GM12878 (cell line): Measurements from ENCODE around the gene TAPBP. TPM values are rescaled to one million over a fixed set of nuclear protein-coding genes. Genes with fewer than 3 reads are reported as not detected.
"Not testable (repeated sequence)": the region's sequence is repeated elsewhere in the genome, so short reads cannot be mapped to it uniquely, and the experiment has no call there.

Experiments
- ATAC-seq: fragments of 200-7000 bp; cut with Tn5 transposase; 3 replicates; pipeline ENCODE4 v1.9.1; 2020; ENCODE audit warnings: mild to moderate bottlenecking, moderate library complexity
- BruUV-seq: library from RNA; stranded (reverse); fragments of 400-500 nt; replicated peaks from 2 replicates; lab custom pipeline; 2021; lab: Mats Ljungman, UMichigan
- CTCF ChIA-PET: fragments of 300-600 bp; sonication (Branson Sonifier 250); formaldehyde crosslinking; extraction: SDS; loops from one replicate; lab custom pipeline; 2021; ENCODE audit warnings: inconsistent platforms; lab: Yijun Ruan, JAX
- POLR2A ChIA-PET: fragments of 350-600 bp; formaldehyde crosslinking; extraction: SDS; loops from one replicate; lab custom pipeline; 2021; ENCODE audit warnings: inconsistent platforms; lab: Charles Lee
- RAD21 ChIA-PET: fragments of 300-600 bp; sonication (Branson Sonifier 250); formaldehyde crosslinking; loops from one replicate; lab custom pipeline; 2023; ENCODE audit warnings: antibody characterized with exemption; ENCODE audit not compliant: unreplicated experiment; lab: Charles Lee
- SMC1A ChIA-PET: fragments of 300-600 bp; sonication (Branson Sonifier 250); formaldehyde crosslinking; loops from one replicate; lab custom pipeline; 2023; ENCODE audit not compliant: unreplicated experiment, uncharacterized antibody; lab: Charles Lee
- DNase-seq: peaks from one replicate; pipeline ENCODE4 v3.0.0-alpha.2; 2011; ENCODE audit warnings: low read depth, low spot score
- FAIRE-seq: peaks from 3 replicates; lab custom pipeline; 2011; peaks lifted over from hg19 to GRCh38; lab: Jason Lieb, UNC
- H2AFZ ChIP-seq: 2 replicates; pipeline ENCODE4 v1.6.0; 2011; ENCODE audit warnings: low read depth, low read length, control low read depth; ENCODE audit not compliant: control insufficient read depth
- H3K27ac ChIP-seq: 2 replicates; pipeline ENCODE4 v1.5.1; 2011; ENCODE audit warnings: control low read depth; ENCODE audit not compliant: control insufficient read depth, insufficient read depth
- H3K27me3 ChIP-seq, 2 experiments: replicated peaks in 1 of 2; 2 replicates each; pipeline versions ENCODE4 v1.6.0 to v1.6.1; 2011; ENCODE audit warnings: low read length in 1 of 2; ENCODE audit not compliant: control insufficient read depth in 2 of 2, insufficient read depth in 2 of 2
- H3K36me3 ChIP-seq, 2 experiments: 2 replicates each; pipeline ENCODE4 v1.5.1; 2011; ENCODE audit warnings: low read length in 1 of 2; ENCODE audit not compliant: control insufficient read depth in 2 of 2, insufficient read depth in 2 of 2
- H3K4me1 ChIP-seq: 2 replicates; pipeline ENCODE4 v1.6.1; 2011; ENCODE audit warnings: mild to moderate bottlenecking, low read length, moderate library complexity, mixed read lengths; ENCODE audit not compliant: control insufficient read depth, insufficient read depth
- H3K4me2 ChIP-seq: 2 replicates; pipeline ENCODE4 v1.6.0; 2011; ENCODE audit warnings: control low read depth; ENCODE audit not compliant: control insufficient read depth, insufficient read depth
- H3K4me3 ChIP-seq: fragments of 200-600 bp; sonication (generic); 2 replicates; pipeline ENCODE4 v1.5.1; 2016
- H3K79me2 ChIP-seq: 2 replicates; pipeline ENCODE4 v1.6.0; 2011; ENCODE audit warnings: low read length; ENCODE audit not compliant: control insufficient read depth, insufficient read depth
- H3K9ac ChIP-seq: 2 replicates; pipeline ENCODE4 v1.8.0; 2011; ENCODE audit warnings: low read length, control low read depth, mixed read lengths; ENCODE audit not compliant: control insufficient read depth, insufficient read depth
- H3K9me3 ChIP-seq: replicated peaks from 3 replicates; pipeline ENCODE4 v1.5.1; 2011; ENCODE audit warnings: mild to moderate bottlenecking, low read length; ENCODE audit not compliant: control insufficient read depth, insufficient read depth
- H4K20me1 ChIP-seq: 2 replicates; pipeline ENCODE4 v1.6.0; 2011; ENCODE audit not compliant: control insufficient read depth, insufficient read depth
- CHD2 ChIP-seq: IDR thresholded peaks from 2 replicates; pipeline ENCODE4 v1.6.1; 2011; ENCODE audit warnings: low read depth, low read length, improper control_type of control experiment, borderline replicate concordance
- DPF2 ChIP-seq: fragments of 450-650 bp; IDR thresholded peaks from 2 replicates; pipeline ENCODE4 v1.6.1; 2017; ENCODE audit warnings: mild to moderate bottlenecking
- GABPA ChIP-seq: IDR thresholded peaks from 2 replicates; pipeline ENCODE4 v1.6.1; 2014; ENCODE audit warnings: antibody characterized with exemption, low read depth, mild to moderate bottlenecking, inconsistent platforms
- HCFC1 ChIP-seq: fragments of 150-350 bp; IDR thresholded peaks from 2 replicates; pipeline ENCODE4 v1.6.1; 2014; ENCODE audit warnings: low read length
- HDAC6 ChIP-seq: fragments of 200-600 bp; sonication (generic); IDR thresholded peaks from one replicate; pipeline ENCODE4 v1.8.0; 2017; ENCODE audit warnings: antibody characterized with exemption; ENCODE audit not compliant: unreplicated experiment
- IKZF1 ChIP-seq: fragments of 450-650 bp; conservative IDR thresholded peaks from 2 replicates; pipeline ENCODE4 v1.6.1; 2017; ENCODE audit warnings: antibody characterized with exemption, mild to moderate bottlenecking
- MEF2A ChIP-seq: IDR thresholded peaks from 2 replicates; pipeline ENCODE4 v1.6.1; 2011; ENCODE audit warnings: low read depth, mild to moderate bottlenecking, low read length, moderate library complexity; ENCODE audit not compliant: insufficient read depth
- MTA3 ChIP-seq: IDR thresholded peaks from 2 replicates; pipeline ENCODE4 v1.6.1; 2012; ENCODE audit warnings: low read length, inconsistent platforms, borderline replicate concordance
- NFYB ChIP-seq: IDR thresholded peaks from 2 replicates; pipeline ENCODE4 v1.6.1; 2011; ENCODE audit warnings: low read depth, mild to moderate bottlenecking, low read length, improper control_type of control experiment, moderate library complexity; ENCODE audit not compliant: insufficient read depth
- PAX5 ChIP-seq: IDR thresholded peaks from 2 replicates; pipeline ENCODE4 v1.6.1; 2011; ENCODE audit warnings: low read depth, low read length, borderline replicate concordance
- RB1 ChIP-seq: fragments of 450-650 bp; formaldehyde crosslinking; IDR thresholded peaks from 2 replicates; pipeline ENCODE4 v1.6.1; 2017; ENCODE audit warnings: mild to moderate bottlenecking, borderline replicate concordance
- RCOR1 ChIP-seq: conservative IDR thresholded peaks from 2 replicates; pipeline ENCODE4 v1.6.1; 2012; ENCODE audit warnings: low read depth, low read length, improper control_type of control experiment
- ZNF384 ChIP-seq: IDR thresholded peaks from 2 replicates; pipeline ENCODE4 v1.6.1; 2012; ENCODE audit warnings: low read depth, mild to moderate bottlenecking, low read length, improper control_type of control experiment, borderline replicate concordance
- WGBS: methylation state at CpG from one replicate; pipeline ENCODE4 v1.1.6; 2016; ENCODE audit warnings: low lambda C conversion rate; ENCODE audit not compliant: insufficient replicate concordance, insufficient coverage; ENCODE audit errors: missing lambda C conversion rate; 5-methylcytosine and 5-hydroxymethylcytosine counted together
- in situ Hi-C: fragments of 300-500 bp; cut with MboI; formaldehyde crosslinking; loops from 9 replicates; pipeline ENCODE4 v1.14.3; 2018; ENCODE audit warnings: mixed read lengths
- intact Hi-C: fragments of 100-400 bp; cut with micrococcal nuclease; formaldehyde crosslinking; loops from one replicate; pipeline ENCODE4 v1.14.2; 2022; ENCODE audit not compliant: unreplicated experiment
- polyA plus RNA-seq, 11 experiments: library from polyadenylated mRNA; depleted of rRNA in 4 of 11; unstranded in 6 of 11; stranded (reverse) in 5 of 11; fragments of >200 nt; fragmentation: Nextera tagmentation in 4 of 11; fragmentation: Illumina TruSeq in 1 of 11; extraction: Ambion mirVana in 4 of 11; extraction: Trizol in 1 of 11; gene quantifications; 1 replicate in 1 of 11; 2 replicates in 10 of 11; pipeline versions ENCODE4 v1.2.1 to v1.2.3, GENCODE V29; 2011 to 2016; ENCODE audit warnings: inconsistent platforms in 2 of 11, missing spikeins in 2 of 11, low read depth in 1 of 11
- total RNA-seq, 4 experiments: library from RNA; depleted of rRNA in 3 of 4; stranded (reverse); fragments of >200 nt in 3 of 4; fragmentation: Illumina TruSeq in 1 of 4; extraction: Trizol in 1 of 4; gene quantifications; 2 replicates each; pipeline versions ENCODE4 v1.2.1 to v1.2.3, GENCODE V29; 2013 to 2021
- TF ChIP-seq, protein P1 (sequence below): fragments of 450-650 bp; formaldehyde crosslinking; IDR thresholded peaks from 2 replicates; pipeline ENCODE4 v1.4.0; 2022; ENCODE audit warnings: mild to moderate bottlenecking, moderate library complexity
- TF ChIP-seq, protein P2 (sequence below): fragments of 450-650 bp; IDR thresholded peaks from 2 replicates; pipeline ENCODE4 v1.6.1; 2017; ENCODE audit warnings: mild to moderate bottlenecking
- TF ChIP-seq, protein P3 (sequence below): fragments of 450-650 bp; IDR thresholded peaks from 2 replicates; pipeline ENCODE4 v1.6.1; 2016; ENCODE audit warnings: mild to moderate bottlenecking

Gene TAPBP
- total and polyA plus RNA-seq, 10 of the 15 experiments (the other 5 are each of a cell fraction or from before 2014, with no cell fraction given), result 14.6 to 210 (median 78.1) TPM

GRCh38 chr6:33313709-33314514, at the start of gene TAPBP (continued):
- TF ChIP-seq, protein P1, sequence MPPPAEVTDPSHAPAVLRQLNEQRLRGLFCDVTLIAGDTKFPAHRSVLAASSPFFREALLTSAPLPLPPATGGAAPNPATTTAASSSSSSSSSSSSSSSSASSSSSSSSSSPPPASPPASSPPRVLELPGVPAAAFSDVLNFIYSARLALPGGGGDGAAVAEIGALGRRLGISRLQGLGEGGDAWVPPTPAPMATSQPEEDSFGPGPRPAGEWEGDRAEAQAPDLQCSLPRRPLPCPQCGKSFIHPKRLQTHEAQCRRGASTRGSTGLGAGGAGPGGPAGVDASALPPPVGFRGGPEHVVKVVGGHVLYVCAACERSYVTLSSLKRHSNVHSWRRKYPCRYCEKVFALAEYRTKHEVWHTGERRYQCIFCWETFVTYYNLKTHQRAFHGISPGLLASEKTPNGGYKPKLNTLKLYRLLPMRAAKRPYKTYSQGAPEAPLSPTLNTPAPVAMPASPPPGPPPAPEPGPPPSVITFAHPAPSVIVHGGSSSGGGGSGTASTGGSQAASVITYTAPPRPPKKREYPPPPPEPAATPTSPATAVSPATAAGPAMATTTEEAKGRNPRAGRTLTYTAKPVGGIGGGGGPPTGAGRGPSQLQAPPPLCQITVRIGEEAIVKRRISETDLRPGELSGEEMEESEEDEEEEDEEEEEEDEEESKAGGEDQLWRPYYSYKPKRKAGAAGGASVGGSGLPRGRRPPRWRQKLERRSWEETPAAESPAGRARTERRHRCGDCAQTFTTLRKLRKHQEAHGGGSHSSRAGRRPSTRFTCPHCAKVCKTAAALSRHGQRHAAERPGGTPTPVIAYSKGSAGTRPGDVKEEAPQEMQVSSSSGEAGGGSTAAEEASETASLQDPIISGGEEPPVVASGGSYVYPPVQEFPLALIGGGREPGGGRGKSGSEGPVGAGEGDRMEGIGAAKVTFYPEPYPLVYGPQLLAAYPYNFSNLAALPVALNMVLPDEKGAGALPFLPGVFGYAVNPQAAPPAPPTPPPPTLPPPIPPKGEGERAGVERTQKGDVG (CRISPR knock-in tag), result no peak
- TF ChIP-seq MEF2A (0 out of 2 replicates have a peak, but pooled peaks have one; percentile 31), DPF2 (peak; percentile 67), RB1 (peak; percentile 53; the same call in 1 of the 2 replicates), PAX5 (peak; percentile 8; the same call in 1 of the 2 replicates), IKZF1 (peak; percentile 54), ZNF384 (0 out of 2 replicates have a peak, but pooled peaks have one; percentile 20), MTA3 (peak; percentile 35; the same call in 1 of the 2 replicates), HDAC6 (no peak), RCOR1 (no peak), GABPA (no peak), NFYB (no peak), HCFC1 (peak; percentile 24), CHD2 (no peak; the same call in 1 of the 2 replicates)
- TF ChIP-seq, protein P2, sequence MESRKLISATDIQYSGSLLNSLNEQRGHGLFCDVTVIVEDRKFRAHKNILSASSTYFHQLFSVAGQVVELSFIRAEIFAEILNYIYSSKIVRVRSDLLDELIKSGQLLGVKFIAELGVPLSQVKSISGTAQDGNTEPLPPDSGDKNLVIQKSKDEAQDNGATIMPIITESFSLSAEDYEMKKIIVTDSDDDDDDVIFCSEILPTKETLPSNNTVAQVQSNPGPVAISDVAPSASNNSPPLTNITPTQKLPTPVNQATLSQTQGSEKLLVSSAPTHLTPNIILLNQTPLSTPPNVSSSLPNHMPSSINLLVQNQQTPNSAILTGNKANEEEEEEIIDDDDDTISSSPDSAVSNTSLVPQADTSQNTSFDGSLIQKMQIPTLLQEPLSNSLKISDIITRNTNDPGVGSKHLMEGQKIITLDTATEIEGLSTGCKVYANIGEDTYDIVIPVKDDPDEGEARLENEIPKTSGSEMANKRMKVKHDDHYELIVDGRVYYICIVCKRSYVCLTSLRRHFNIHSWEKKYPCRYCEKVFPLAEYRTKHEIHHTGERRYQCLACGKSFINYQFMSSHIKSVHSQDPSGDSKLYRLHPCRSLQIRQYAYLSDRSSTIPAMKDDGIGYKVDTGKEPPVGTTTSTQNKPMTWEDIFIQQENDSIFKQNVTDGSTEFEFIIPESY, result no peak
- TF ChIP-seq, protein P3, sequence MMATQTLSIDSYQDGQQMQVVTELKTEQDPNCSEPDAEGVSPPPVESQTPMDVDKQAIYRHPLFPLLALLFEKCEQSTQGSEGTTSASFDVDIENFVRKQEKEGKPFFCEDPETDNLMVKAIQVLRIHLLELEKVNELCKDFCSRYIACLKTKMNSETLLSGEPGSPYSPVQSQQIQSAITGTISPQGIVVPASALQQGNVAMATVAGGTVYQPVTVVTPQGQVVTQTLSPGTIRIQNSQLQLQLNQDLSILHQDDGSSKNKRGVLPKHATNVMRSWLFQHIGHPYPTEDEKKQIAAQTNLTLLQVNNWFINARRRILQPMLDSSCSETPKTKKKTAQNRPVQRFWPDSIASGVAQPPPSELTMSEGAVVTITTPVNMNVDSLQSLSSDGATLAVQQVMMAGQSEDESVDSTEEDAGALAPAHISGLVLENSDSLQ, result no peak

DNA sequence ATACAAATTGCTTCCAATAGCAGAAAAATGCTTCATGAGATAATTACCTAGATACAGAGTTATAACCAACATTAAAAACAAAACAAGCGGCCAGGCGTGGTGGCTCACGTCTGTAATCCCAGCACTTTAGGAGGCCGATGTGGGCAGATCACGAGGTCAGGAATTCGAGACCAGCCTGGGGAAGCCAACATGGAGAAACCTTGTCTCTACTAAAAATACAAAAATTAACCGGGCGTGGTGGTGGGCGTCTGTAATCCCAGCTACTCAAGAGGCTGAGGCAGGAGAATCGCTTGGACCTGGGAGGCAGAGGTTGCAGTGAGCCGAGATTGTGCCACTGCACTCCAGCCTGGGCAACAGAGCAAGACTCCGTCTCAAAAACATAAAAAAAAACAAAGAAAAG, 49.6 kb upstream of the TAPBP start:
- H3K27ac ChIP-seq, BruUV-seq, POLR2A ChIA-PET, H3K9ac ChIP-seq, H3K4me3 ChIP-seq, H3K36me3 ChIP-seq, H2AFZ ChIP-seq, H3K27me3 ChIP-seq, H3K4me2 ChIP-seq, DNase-seq, ATAC-seq, H4K20me1 ChIP-seq, H3K79me2 ChIP-seq, intact Hi-C loops, SMC1A ChIA-PET, CTCF ChIA-PET, RAD21 ChIA-PET, H3K4me1 ChIP-seq, H3K9me3 ChIP-seq, in situ Hi-C loops, FAIRE-seq: not testable (repeated sequence)
- WGBS, result 46% methylated on average over 12 of the region's 12 CpGs
